Vagina (tissue), 2 donors: ENCODE measurements around the gene PODXL2. TPM values are rescaled to one million over a fixed set of nuclear protein-coding genes. Genes with fewer than 3 reads are reported as not detected.

Experiments used
- DNase-seq, 2 donors: peaks; one replicate each; pipeline ENCODE4 v3.0.0-alpha.2; 2017; ENCODE audit errors: extremely low spot score in 2 of 2
- H3K27ac ChIP-seq: fragments of 200-600 bp; sonication (generic); one replicate; pipeline ENCODE4 v1.5.1; 2019
- H3K27me3 ChIP-seq: fragments of 200-600 bp; sonication (generic); one replicate; pipeline ENCODE4 v1.5.1; 2019
- H3K36me3 ChIP-seq, 2 donors: fragments of 200-600 bp; sonication (generic); one replicate each; pipeline ENCODE4 v1.5.1; 2017 to 2019
- H3K4me1 ChIP-seq: fragments of 200-600 bp; sonication (generic); one replicate; pipeline ENCODE4 v1.5.1; 2019
- H3K4me3 ChIP-seq, 2 donors: fragments of 200-600 bp; sonication (generic); 1 replicate in 1 of 2; 2 replicates in 1 of 2; pipeline ENCODE4 v1.5.1; 2016 to 2019
- H3K9me3 ChIP-seq: fragments of 200-600 bp; sonication (generic); one replicate; pipeline ENCODE4 v1.5.1; 2019
- CTCF ChIP-seq, 3 experiments: fragments of 450-650 bp in 2 of 3; fragments of 200-600 bp in 1 of 3; sonication (generic) in 1 of 3; IDR thresholded peaks; one replicate each; pipeline ENCODE4 v1.5.1; 2017 to 2019; ENCODE audit warnings: antibody characterized with exemption in 3 of 3, mild to moderate bottlenecking in 2 of 3, moderate library complexity in 2 of 3
- POLR2A ChIP-seq, 2 donors: fragments of 450-650 bp; IDR thresholded peaks; one replicate each; pipeline ENCODE4 v1.6.1; 2017; ENCODE audit warnings: antibody characterized with exemption in 2 of 2, mild to moderate bottlenecking in 2 of 2, moderate library complexity in 2 of 2
- POLR2AphosphoS5 ChIP-seq, 2 donors: sonication (generic); formaldehyde crosslinking; IDR thresholded peaks; one replicate each; pipeline ENCODE4 v1.9.0; 2017; ENCODE audit warnings: antibody characterized with exemption in 2 of 2, mild to moderate bottlenecking in 2 of 2, low read depth in 1 of 2; ENCODE audit not compliant: insufficient read depth in 1 of 2
- intact Hi-C: fragments of 100-400 bp; cut with DNase I; formaldehyde crosslinking; loops from one replicate; pipeline ENCODE4 v1.15.1; 2023
- total RNA-seq: library from RNA; depleted of rRNA; stranded (reverse); fragments of >200 nt; gene quantifications from one replicate; pipeline ENCODE4 v1.2.3, GENCODE V29; 2016

Gene PODXL2
- total RNA-seq, 1 donor from 2014 or later, result 2.9 TPM

DNA sequence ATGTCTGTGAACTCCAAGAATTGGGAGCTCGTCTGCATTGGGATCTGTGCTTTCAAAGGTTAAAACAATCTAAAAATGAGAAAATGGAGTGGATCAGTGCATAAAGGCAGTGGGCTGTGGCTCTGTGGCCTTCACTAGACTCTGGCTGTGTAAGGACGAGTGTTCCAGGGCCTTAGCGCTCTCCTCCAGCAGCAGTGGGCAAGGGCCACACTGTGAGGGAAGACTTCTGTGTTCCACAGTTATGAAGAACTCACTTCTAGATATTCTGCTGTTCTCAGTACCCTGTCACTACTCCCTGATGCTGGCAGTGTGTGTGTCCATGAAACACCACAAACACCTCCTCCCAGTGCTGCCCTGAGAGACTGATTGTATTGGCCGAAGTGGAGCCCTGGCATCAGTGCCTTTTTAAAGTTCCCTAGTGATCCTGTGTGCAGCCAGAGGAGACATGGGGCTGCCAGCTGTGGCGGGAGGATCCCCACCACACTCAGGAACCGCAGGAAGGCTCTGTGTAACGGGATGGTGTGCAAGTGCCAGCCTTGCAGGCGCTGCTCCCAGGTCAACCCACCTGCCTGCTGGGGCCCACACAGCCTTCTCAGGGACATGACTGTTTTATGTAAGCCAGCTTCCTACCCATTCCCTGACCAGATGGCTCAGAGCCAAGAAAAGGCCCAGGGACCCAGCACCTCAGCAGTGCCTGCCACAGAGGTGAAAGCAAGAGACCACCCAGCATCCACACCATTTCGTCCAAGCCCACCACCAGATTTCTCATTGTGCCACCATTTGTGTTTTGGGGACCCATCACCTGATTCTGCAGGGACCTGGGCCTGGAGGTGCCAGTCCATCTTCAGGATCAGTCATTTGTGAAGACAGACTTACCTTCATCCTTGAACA lies 84.1 kb downstream of the PODXL2 start:
- Histone ChIP-seq H3K36me3 (no peaks in the 10 kb centered on the region), H3K27me3 (no peaks in the 10 kb centered on the region), H3K4me3 (no peak overlapping the region), H3K27ac (no peak overlapping the region), H3K9me3 (no peaks in the 10 kb centered on the region), H3K4me1 (peaks cover 16% of the 10 kb centered on the region)
- DNase-seq, result no peak
- no peak for TF ChIP-seq POLR2A (IDR thresholded peaks at IDR 0.05)
- TF ChIP-seq CTCF (IDR thresholded peaks at IDR 0.05), result no peak
- no peak for TF ChIP-seq POLR2AphosphoS5 (IDR thresholded peaks at IDR 0.05; ENCODE audit: insufficient read depth in 1 of 2, low read depth in 1 of 2)
- intact Hi-C loops, result no loop called here

DNA sequence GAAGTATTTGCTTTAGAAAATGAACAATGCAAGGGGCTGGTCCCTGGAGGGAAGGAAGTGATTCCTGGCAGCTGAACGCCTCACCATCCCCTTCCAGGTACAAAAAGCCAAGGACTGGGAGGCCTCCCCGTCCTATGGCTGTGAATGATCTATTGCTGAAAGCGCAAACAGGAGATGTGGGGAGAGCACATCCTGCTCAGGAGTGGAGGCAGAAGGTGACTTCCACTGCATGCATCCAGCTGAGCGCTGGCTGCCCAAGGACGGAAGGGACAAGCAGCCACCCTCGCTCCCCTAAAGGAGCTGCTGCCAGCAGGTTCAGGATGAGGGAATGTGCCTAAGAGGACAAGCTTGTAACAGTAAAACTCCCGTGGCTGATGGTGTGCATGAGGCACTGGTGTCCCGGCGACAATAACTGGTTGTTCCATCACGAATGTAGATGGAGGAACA lies 85.2 kb downstream of the PODXL2 start:
- no peak for DNase-seq
- Histone ChIP-seq H3K27me3 (no peaks in the 10 kb centered on the region), H3K27ac (no peak overlapping the region), H3K4me3 (no peak overlapping the region), H3K36me3 (no peaks in the 10 kb centered on the region), H3K4me1 (peaks cover 16% of the 10 kb centered on the region), H3K9me3 (no peaks in the 10 kb centered on the region)
- intact Hi-C loops, result no loop called here
- no peak for TF ChIP-seq POLR2A (IDR thresholded peaks at IDR 0.05)

GRCh38 chr3:127714866-127715265 lies 85.9 kb downstream of the PODXL2 start:
- Histone ChIP-seq H3K4me1 (peaks cover 16% of the 10 kb centered on the region), H3K4me3 (no peak overlapping the region), H3K27ac (no peak overlapping the region), H3K36me3 (no peaks in the 10 kb centered on the region), H3K27me3 (no peaks in the 10 kb centered on the region), H3K9me3 (no peaks in the 10 kb centered on the region)
- no peak for DNase-seq
- intact Hi-C loops, result loop anchor here (5.0 kb wide), 1 partner anchor 998 kb away; no protein-coding TSS in a partner anchor
- no peak for TF ChIP-seq POLR2AphosphoS5 (IDR thresholded peaks at IDR 0.05; ENCODE audit: insufficient read depth in 1 of 2, low read depth in 1 of 2)
- TF ChIP-seq POLR2A (IDR thresholded peaks at IDR 0.05), result no peak

DNA sequence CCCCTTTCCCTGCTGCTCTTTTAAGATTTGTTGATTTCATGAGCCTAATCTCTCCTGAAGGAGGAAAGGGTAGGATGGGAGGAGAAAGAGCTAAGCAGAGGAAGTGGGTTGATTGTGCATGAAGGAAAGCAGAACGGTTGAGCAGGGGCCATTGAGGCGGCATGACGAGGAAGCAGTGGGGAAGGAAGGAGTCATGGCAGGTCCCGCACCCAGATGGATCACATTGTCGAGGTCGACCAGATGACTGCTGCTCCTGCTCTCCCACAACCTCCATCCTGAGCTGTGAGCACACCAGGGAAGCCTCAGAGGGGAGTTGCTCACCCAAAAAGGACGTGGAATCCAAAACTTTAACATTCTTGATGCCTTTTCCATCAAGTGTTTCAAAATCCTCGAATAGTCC lies 86.5 kb downstream of the PODXL2 start:
- no peak overlapping the region for H3K27ac ChIP-seq
- peaks cover 0 to 2% of the 10 kb centered on the region in 2 donors for H3K36me3 ChIP-seq

DNA sequence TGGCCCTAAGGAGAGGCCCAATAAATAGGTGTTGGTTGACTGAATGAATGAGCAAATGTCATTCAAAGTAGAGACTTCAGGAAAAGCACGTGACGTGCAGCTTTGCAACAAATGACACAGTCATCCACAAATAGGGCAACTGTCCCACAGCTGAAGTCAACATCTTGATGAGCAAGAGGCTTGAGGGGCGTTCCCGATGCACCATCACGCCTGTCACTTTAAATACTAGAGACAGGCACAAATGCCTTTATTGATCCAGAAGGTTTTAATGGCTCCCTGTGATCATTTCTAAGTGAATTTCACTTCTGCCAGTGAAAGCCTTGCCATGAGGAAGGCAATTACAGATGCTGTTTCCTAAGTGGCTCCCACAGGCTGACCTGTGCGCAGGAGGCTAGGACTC lies 87.4 kb downstream of the PODXL2 start:
- intact Hi-C loops, result loop anchor here (5.0 kb wide), 1 partner anchor 999 kb away; no protein-coding TSS in a partner anchor
- Histone ChIP-seq H3K4me1 (peaks cover 7% of the 10 kb centered on the region), H3K4me3 (no peak overlapping the region), H3K27ac (no peak overlapping the region), H3K9me3 (no peaks in the 10 kb centered on the region), H3K27me3 (no peaks in the 10 kb centered on the region), H3K36me3 (peaks cover 0 to 2% of the 10 kb centered on the region in 2 donors)
- no peak for DNase-seq
- TF ChIP-seq POLR2AphosphoS5 (IDR thresholded peaks at IDR 0.05; ENCODE audit: insufficient read depth in 1 of 2, low read depth in 1 of 2) (no peak), CTCF (IDR thresholded peaks at IDR 0.05) (no peak), POLR2A (IDR thresholded peaks at IDR 0.05) (no peak)

More for the DNA sequence above, 86.5 kb downstream of the PODXL2 start:
- intact Hi-C loops, result loop anchor here (5.0 kb wide), 1 partner anchor 998 kb away; no protein-coding TSS in a partner anchor
- Histone ChIP-seq H3K27me3 (no peaks in the 10 kb centered on the region), H3K9me3 (no peaks in the 10 kb centered on the region), H3K4me1 (peaks cover 13% of the 10 kb centered on the region), H3K4me3 (no peak overlapping the region)
- no peak for DNase-seq
- TF ChIP-seq CTCF (IDR thresholded peaks at IDR 0.05) (no peak), POLR2AphosphoS5 (IDR thresholded peaks at IDR 0.05; ENCODE audit: insufficient read depth in 1 of 2, low read depth in 1 of 2) (no peak), POLR2A (IDR thresholded peaks at IDR 0.05) (no peak)
